Ectodermal cell (in vitro differentiated cells): ENCODE measurements around the gene FSIP1.

Experiments
- H3K27ac ChIP-seq: 2 replicates; pipeline ENCODE4 v1.7.0; 2013; ENCODE audit warnings: mild to moderate bottlenecking, low read depth, low read length; ENCODE audit not compliant: insufficient read depth, poor library complexity, severe bottlenecking
- H3K27me3 ChIP-seq: 2 replicates; pipeline ENCODE4 v1.7.0; 2013; ENCODE audit warnings: mild to moderate bottlenecking, low read length; ENCODE audit not compliant: insufficient read depth, control insufficient read depth, poor library complexity, severe bottlenecking
- H3K36me3 ChIP-seq: one replicate; pipeline ENCODE4 v1.7.0; 2013; ENCODE audit warnings: low read length; ENCODE audit not compliant: control insufficient read depth, insufficient read depth
- H3K4me1 ChIP-seq: one replicate; pipeline ENCODE4 v1.7.0; 2013; ENCODE audit warnings: low read length; ENCODE audit not compliant: control insufficient read depth, insufficient read depth
- H3K4me3 ChIP-seq: 2 replicates; pipeline ENCODE4 v1.7.0; 2013; ENCODE audit warnings: low read depth, low read length, control low read depth; ENCODE audit not compliant: insufficient read depth
- H3K9me3 ChIP-seq: 2 replicates; pipeline ENCODE4 v1.7.0; 2013; ENCODE audit warnings: mild to moderate bottlenecking, low read length, moderate library complexity; ENCODE audit not compliant: control insufficient read depth
- WGBS, 2 experiments: methylation state at CpG; one replicate each; pipeline ENCODE4 v1.1.7; 2013; ENCODE audit warnings: missing lambda C conversion rate in 2 of 2; 5-methylcytosine and 5-hydroxymethylcytosine counted together

The FSIP1 gene

GRCh38 chr15:39628144-39628508 lies 154.5 kb downstream of the FSIP1 start:
- H3K36me3 ChIP-seq = no peaks in the 10 kb centered on the region
- WGBS, 2 experiments = 89 to 91% methylated on average over 5 of the region's 5 CpGs
- H3K4me3 ChIP-seq = no peak overlapping the region
- no peaks in the 10 kb centered on the region for H3K4me1 ChIP-seq
- no peaks in the 10 kb centered on the region for H3K9me3 ChIP-seq
- no peaks in the 10 kb centered on the region for H3K27me3 ChIP-seq
- H3K27ac ChIP-seq = no peak overlapping the region

- H3K4me3 ChIP-seq = no peak overlapping the region
- no peaks in the 10 kb centered on the region for H3K9me3 ChIP-seq
- no peaks in the 10 kb centered on the region for H3K27me3 ChIP-seq
- 94 to 95% methylated on average over 3 of the region's 3 CpGs for WGBS, 2 experiments
- H3K36me3 ChIP-seq = no peaks in the 10 kb centered on the region
- no peak overlapping the region for H3K27ac ChIP-seq
- no peaks in the 10 kb centered on the region for H3K4me1 ChIP-seq
These were observed 155.0 kb downstream of the FSIP1 start for GRCh38 chr15:39627451-39628143.

GRCh38 chr15:39625856-39626255 lies 156.8 kb downstream of the FSIP1 start:
- Histone ChIP-seq H3K4me1 (no peaks in the 10 kb centered on the region), H3K9me3 (no peaks in the 10 kb centered on the region), H3K27ac (no peak overlapping the region)

GRCh38 chr15:39625451-39625850 lies 157.2 kb downstream of the FSIP1 start:
- Histone ChIP-seq H3K4me3 (no peak overlapping the region), H3K4me1 (no peaks in the 10 kb centered on the region), H3K27ac (no peak overlapping the region), H3K27me3 (no peaks in the 10 kb centered on the region), H3K36me3 (no peaks in the 10 kb centered on the region), H3K9me3 (no peaks in the 10 kb centered on the region)
- 90 to 96% methylated on average over 4 of the region's 4 CpGs for WGBS, 2 experiments

More at GRCh38 chr15:39625856-39626255, 156.8 kb downstream of the FSIP1 start:
- H3K36me3 ChIP-seq = no peaks in the 10 kb centered on the region
- H3K27me3 ChIP-seq = no peaks in the 10 kb centered on the region
- H3K4me3 ChIP-seq = no peak overlapping the region

- Histone ChIP-seq H3K4me1 (no peaks in the 10 kb centered on the region), H3K36me3 (no peaks in the 10 kb centered on the region), H3K27me3 (no peaks in the 10 kb centered on the region), H3K4me3 (no peak overlapping the region), H3K9me3 (no peaks in the 10 kb centered on the region), H3K27ac (no peak overlapping the region)
- WGBS, 2 experiments = 93 to 95% methylated on average over 6 of the region's 6 CpGs
These were observed 157.8 kb downstream of the FSIP1 start for GRCh38 chr15:39624806-39625205.

- Histone ChIP-seq H3K36me3 (no peaks in the 10 kb centered on the region), H3K27me3 (no peaks in the 10 kb centered on the region), H3K9me3 (no peaks in the 10 kb centered on the region), H3K27ac (no peak overlapping the region), H3K4me1 (no peaks in the 10 kb centered on the region), H3K4me3 (no peak overlapping the region)
- WGBS, 2 experiments = 95 to 98% methylated on average over 4 of the region's 4 CpGs
These were observed 159.1 kb downstream of the FSIP1 start for GRCh38 chr15:39623529-39623931.

GRCh38 chr15:39622660-39623516 lies 159.8 kb downstream of the FSIP1 start:
- Histone ChIP-seq H3K36me3 (no peaks in the 10 kb centered on the region), H3K4me1 (no peaks in the 10 kb centered on the region), H3K27me3 (no peaks in the 10 kb centered on the region), H3K9me3 (no peaks in the 10 kb centered on the region), H3K4me3 (no peak overlapping the region), H3K27ac (no peak overlapping the region)
- 94 to 96% methylated on average over 5 to 6 of the region's 6 CpGs for WGBS, 2 experiments

GRCh38 chr15:39621976-39622375 lies 160.7 kb downstream of the FSIP1 start:
- WGBS, 2 experiments = 90 to 91% methylated on average over 1 of the region's 1 CpG

GRCh38 chr15:39621210-39621609 lies 161.4 kb downstream of the FSIP1 start:
- Histone ChIP-seq H3K27me3 (no peaks in the 10 kb centered on the region), H3K4me3 (no peak overlapping the region), H3K36me3 (no peaks in the 10 kb centered on the region), H3K27ac (no peak overlapping the region), H3K9me3 (no peaks in the 10 kb centered on the region), H3K4me1 (no peaks in the 10 kb centered on the region)
- WGBS, 2 experiments = 88 to 100% methylated on average over 1 of the region's 1 CpG

More at GRCh38 chr15:39621976-39622375, 160.7 kb downstream of the FSIP1 start:
- no peaks in the 10 kb centered on the region for H3K4me1 ChIP-seq
- no peaks in the 10 kb centered on the region for H3K36me3 ChIP-seq
- no peak overlapping the region for H3K27ac ChIP-seq
- no peaks in the 10 kb centered on the region for H3K9me3 ChIP-seq
- no peaks in the 10 kb centered on the region for H3K27me3 ChIP-seq
- no peak overlapping the region for H3K4me3 ChIP-seq

GRCh38 chr15:39618063-39618823 lies 164.4 kb downstream of the FSIP1 start:
- no peak overlapping the region for H3K4me3 ChIP-seq
- no peak overlapping the region for H3K27ac ChIP-seq
- WGBS, 2 experiments = 88 to 91% methylated on average over 3 of the region's 3 CpGs
- H3K27me3 ChIP-seq = no peaks in the 10 kb centered on the region
- no peaks in the 10 kb centered on the region for H3K4me1 ChIP-seq
- no peaks in the 10 kb centered on the region for H3K36me3 ChIP-seq
- H3K9me3 ChIP-seq = no peaks in the 10 kb centered on the region
